PFSK-1 (cell line): ENCODE results near the gene MCOLN1.

Source experiments
- FOXP2 ChIP-seq: optimal IDR thresholded peaks from 2 replicates; pipeline ENCODE3; 2011; ENCODE audit warnings: borderline replicate concordance, control low read depth, inconsistent platforms; ENCODE audit not compliant: insufficient read depth; ENCODE audit errors: extremely low read length, extremely low read depth
- POLR2AphosphoS5 ChIP-seq: IDR thresholded peaks from 2 replicates; pipeline ENCODE4 v1.6.1; 2012; ENCODE audit warnings: low read depth, mild to moderate bottlenecking, control low read depth, low read length, moderate library complexity
- REST ChIP-seq, 2 experiments: IDR thresholded peaks; 2 replicates each; pipeline versions ENCODE4 v1.6.1 to v1.8.0; 2011 to 2012; ENCODE audit warnings: low read depth in 2 of 2, low read length in 2 of 2, control low read depth in 1 of 2, inconsistent platforms in 1 of 2, mild to moderate bottlenecking in 1 of 2, moderate library complexity in 1 of 2; ENCODE audit not compliant: insufficient read depth in 1 of 2
- SIN3A ChIP-seq: IDR thresholded peaks from 2 replicates; pipeline ENCODE4 v1.6.1; 2012; ENCODE audit warnings: mild to moderate bottlenecking, low read length, moderate library complexity, borderline replicate concordance; ENCODE audit not compliant: insufficient read depth
- TAF1 ChIP-seq: IDR thresholded peaks from 2 replicates; pipeline ENCODE4 v1.6.1; 2012; ENCODE audit warnings: low read length, control low read depth, borderline replicate concordance; ENCODE audit not compliant: insufficient read depth

The MCOLN1 gene

GRCh38 chr19:7524523-7524922 is 2.1 kb downstream of the MCOLN1 start:
- TF ChIP-seq POLR2AphosphoS5 (no peak), TAF1 (no peak), FOXP2 (no peak), REST (IDR thresholded peaks at IDR 0.05; ENCODE audit: insufficient read depth in 1 of 2, low read depth in 2 of 2, low read length in 2 of 2) (no peak), SIN3A (no peak)

GRCh38 chr19:7524992-7525739 is 2.7 kb downstream of the MCOLN1 start:
- TF ChIP-seq POLR2AphosphoS5 (no peak), SIN3A (no peak), FOXP2 (no peak), TAF1 (no peak)

GRCh38 chr19:7526059-7526929 is 3.9 kb downstream of the MCOLN1 start:
- TF ChIP-seq TAF1 (no peak), SIN3A (no peak), FOXP2 (no peak), REST (IDR thresholded peaks at IDR 0.05; ENCODE audit: insufficient read depth in 1 of 2, low read depth in 2 of 2, low read length in 2 of 2) (no peak)

- TF ChIP-seq POLR2AphosphoS5 (no peak), TAF1 (no peak), SIN3A (no peak), REST (IDR thresholded peaks at IDR 0.05; ENCODE audit: insufficient read depth in 1 of 2, low read depth in 2 of 2, low read length in 2 of 2) (no peak), FOXP2 (no peak)
These were observed 5.2 kb downstream of the MCOLN1 start for GRCh38 chr19:7527516-7528191.

- TF ChIP-seq REST (IDR thresholded peaks at IDR 0.05; ENCODE audit: insufficient read depth in 1 of 2, low read depth in 2 of 2, low read length in 2 of 2) = no peak
- TF ChIP-seq TAF1 = no peak
- no peak for TF ChIP-seq POLR2AphosphoS5
- TF ChIP-seq FOXP2 = no peak
- no peak for TF ChIP-seq SIN3A
These were observed 5.7 kb downstream of the MCOLN1 start for GRCh38 chr19:7528192-7528519.
